Spleen (tissue), 11 donors: Measurements from ENCODE around the gene ENTPD5. TPM values are rescaled to one million over a fixed set of nuclear protein-coding genes. Genes with fewer than 3 reads are reported as not detected.

ENCODE experiments used
- DNase-seq: peaks from one replicate; pipeline ENCODE4 v3.0.0-alpha.2; 2020
- H3K27ac ChIP-seq, 8 donors: fragments of 200-600 bp; sonication (generic) in 7 of 8; 1 replicate in 4 of 8; 2 replicates in 4 of 8; pipeline versions ENCODE4 v1.5.0 to v1.8.0; 2016 to 2021; ENCODE audit warnings: inconsistent platforms in 4 of 8, mild to moderate bottlenecking in 4 of 8, moderate library complexity in 1 of 8
- H3K27me3 ChIP-seq, 7 donors: fragments of 200-600 bp; sonication (generic) in 6 of 7; replicated peaks in 1 of 7; 1 replicate in 4 of 7; 2 replicates in 3 of 7; pipeline versions ENCODE4 v1.5.0 to v1.8.0; 2016 to 2021; ENCODE audit warnings: inconsistent platforms in 3 of 7, mild to moderate bottlenecking in 1 of 7
- H3K36me3 ChIP-seq, 6 donors: fragments of 200-600 bp; sonication (generic) in 5 of 6; 1 replicate in 4 of 6; 2 replicates in 2 of 6; pipeline versions ENCODE4 v1.5.0 to v1.8.0; 2016 to 2021; ENCODE audit warnings: inconsistent platforms in 2 of 6
- H3K4me1 ChIP-seq, 6 donors: fragments of 200-600 bp; sonication (generic) in 5 of 6; 1 replicate in 3 of 6; 2 replicates in 3 of 6; pipeline versions ENCODE4 v1.5.0 to v1.8.0; 2016 to 2021; ENCODE audit warnings: inconsistent platforms in 3 of 6
- H3K4me3 ChIP-seq, 8 donors: fragments of 200-600 bp; sonication (generic) in 7 of 8; 1 replicate in 4 of 8; 2 replicates in 4 of 8; pipeline versions ENCODE4 v1.5.0 to v1.8.0; 2016 to 2021; ENCODE audit warnings: inconsistent platforms in 4 of 8, mild to moderate bottlenecking in 4 of 8, moderate library complexity in 2 of 8
- H3K9me3 ChIP-seq, 8 donors: fragments of 200-600 bp; sonication (generic) in 7 of 8; 1 replicate in 4 of 8; 2 replicates in 4 of 8; pipeline versions ENCODE4 v1.5.0 to v1.8.0; 2016 to 2021; ENCODE audit warnings: inconsistent platforms in 4 of 8
- CTCF ChIP-seq, 11 experiments: fragments of 200-600 bp in 7 of 11; fragments of 450-650 bp in 4 of 11; sonication (generic) in 4 of 11; IDR thresholded peaks in 8 of 11; conservative IDR thresholded peaks in 3 of 11; 1 replicate in 7 of 11; 2 replicates in 4 of 11; pipeline versions ENCODE4 v1.4.0 to v1.8.0; 2016 to 2021; ENCODE audit warnings: antibody characterized with exemption in 11 of 11, inconsistent platforms in 4 of 11, mild to moderate bottlenecking in 1 of 11
- POLR2A ChIP-seq, 3 donors: fragments of 450-650 bp; IDR thresholded peaks; one replicate each; pipeline ENCODE4 v1.5.1; 2017; ENCODE audit warnings: antibody characterized with exemption in 3 of 3, mild to moderate bottlenecking in 1 of 3
- POLR2AphosphoS5 ChIP-seq, 3 donors: sonication (generic); formaldehyde crosslinking; IDR thresholded peaks; one replicate each; pipeline ENCODE4 v1.5.1; 2017; ENCODE audit warnings: antibody characterized with exemption in 3 of 3
- WGBS, 5 donors: extraction: QIAGEN DNeasy Blood & Tissue Kit in 3 of 5; methylation state at CpG; one replicate each; pipeline versions ENCODE4 v1.1.5 to v1.1.7; 2013 to 2018; 5-methylcytosine and 5-hydroxymethylcytosine counted together
- intact Hi-C: fragments of 100-400 bp; cut with DNase I; formaldehyde crosslinking; loops from one replicate; pipeline ENCODE4 v1.15.0; 2023; ENCODE audit warnings: low total_unique reads
- polyA plus RNA-seq, 3 donors: library from polyadenylated mRNA; stranded (reverse); fragments of 200-250 nt; gene quantifications; one replicate each; pipeline ENCODE4 v1.2.1, GENCODE V29; 2013
- total RNA-seq, 7 donors: library from RNA; depleted of rRNA in 3 of 7; stranded (reverse); fragments of >200 nt in 3 of 7; fragmentation: NEBNext Ultra II Directional in 4 of 7; extraction: Animal tissue kit (Norgen Biotek cat#: 25700) in 4 of 7; gene quantifications; one replicate each; pipeline versions ENCODE4 v1.1.0 to v1.2.1, GENCODE V29; 2016 to 2021
- donor health status: healthy with polysubstance abuse.
- donor health status: DM: no; HTN: no; CAD: no; lungs with moderate emphysema.
- donor health status: DM: no; HTN: no; CAD: no.
- donor health status: Bipolar disorder and iron deficiency.
- donor health status: healthy.
- donor health status: DM: no; HTN: no; CAD: no.
- donor health status: DM: yes; HTN: yes; CAD: no.

The ENTPD5 gene
- total and polyA plus RNA-seq, 10 donors, result 2.9 to 13.9 (median 7.6) TPM

- intact Hi-C loops, result no loop called here
- 3 to 11% (median 8%) methylated on average over 8 of the region's 8 CpGs for WGBS, 5 donors
- Histone ChIP-seq H3K36me3 (peaks cover 0 to 16% (median 0%) of the 10 kb centered on the region in 6 donors), H3K27me3 (no peaks in the 10 kb centered on the region), H3K9me3 (no peaks in the 10 kb centered on the region), H3K4me3 (peak overlapping the region; percentile 69 to 89 (median 77)), H3K4me1 (peaks cover 5 to 23% (median 17%) of the 10 kb centered on the region in 6 donors), H3K27ac (peak overlapping the region; percentile 86 to 98 (median 96))
- DNase-seq, result no peak
- TF ChIP-seq POLR2A (IDR thresholded peaks at IDR 0.05), result no peak
- no peak for TF ChIP-seq CTCF (IDR thresholded peaks at IDR 0.05 in 8 of 11, conservative IDR thresholded peaks at IDR 0.05 in 3 of 11)
- no peak for TF ChIP-seq POLR2AphosphoS5 (IDR thresholded peaks at IDR 0.05)
Measured at GRCh38 chr14:74018174-74018585, 908 bp downstream of the ENTPD5 start.

- Histone ChIP-seq H3K27ac (no peak overlapping the region), H3K4me1 (peaks cover 5 to 23% (median 17%) of the 10 kb centered on the region in 6 donors), H3K27me3 (no peaks in the 10 kb centered on the region), H3K4me3 (no peak overlapping the region), H3K36me3 (peaks cover 0 to 36% (median 2%) of the 10 kb centered on the region in 6 donors), H3K9me3 (no peaks in the 10 kb centered on the region)
- no peak for DNase-seq
- intact Hi-C loops, result no loop called here
- TF ChIP-seq POLR2A (IDR thresholded peaks at IDR 0.05) (no peak), POLR2AphosphoS5 (IDR thresholded peaks at IDR 0.05) (no peak), CTCF (IDR thresholded peaks at IDR 0.05 in 8 of 11, conservative IDR thresholded peaks at IDR 0.05 in 3 of 11) (no peak)
Measured at GRCh38 chr14:74015963-74016362, 3.1 kb downstream of the ENTPD5 start.

GRCh38 chr14:74015176-74015575 lies 3.9 kb downstream of the ENTPD5 start:
- no peak overlapping the region for H3K27ac ChIP-seq
- no peak for DNase-seq
- TF ChIP-seq POLR2AphosphoS5 (IDR thresholded peaks at IDR 0.05) (no peak), CTCF (IDR thresholded peaks at IDR 0.05 in 8 of 11, conservative IDR thresholded peaks at IDR 0.05 in 3 of 11) (no peak)
- H3K36me3 ChIP-seq, result peaks cover 0 to 43% (median 3%) of the 10 kb centered on the region in 6 donors
- 38 to 61% (median 56%) methylated on average over 3 of the region's 3 CpGs for WGBS, 5 donors
- no peak overlapping the region for H3K4me3 ChIP-seq
- H3K27me3 ChIP-seq, result no peaks in the 10 kb centered on the region
- intact Hi-C loops, result no loop called here
- H3K9me3 ChIP-seq, result no peaks in the 10 kb centered on the region
- peaks cover 5 to 21% (median 16%) of the 10 kb centered on the region in 6 donors for H3K4me1 ChIP-seq

GRCh38 chr14:74014299-74014698 lies 4.8 kb downstream of the ENTPD5 start:
- H3K27ac ChIP-seq, result no peak overlapping the region
- no peaks in the 10 kb centered on the region for H3K9me3 ChIP-seq
- H3K4me1 ChIP-seq, result peaks cover 0 to 12% (median 8%) of the 10 kb centered on the region in 6 donors
- DNase-seq, result no peak
- WGBS, 5 donors, result 91 to 100% (median 97%) methylated on average over 1 of the region's 1 CpG
- peaks cover 0 to 52% (median 11%) of the 10 kb centered on the region in 6 donors for H3K36me3 ChIP-seq
- H3K27me3 ChIP-seq, result no peaks in the 10 kb centered on the region
- intact Hi-C loops, result no loop called here
- H3K4me3 ChIP-seq, result no peak overlapping the region
- TF ChIP-seq POLR2A (IDR thresholded peaks at IDR 0.05), result no peak
